T-helper 1 cell treated with Interleukin-12 subunit alpha and Interleukin-12 subunit beta and Interleukin-4 antibody, amounts not matched to agents 30 ng/mL and 1 ng/mL, for 36 hours (primary cell): ENCODE measurements around the gene INSR. TPM values are rescaled to one million over a fixed set of nuclear protein-coding genes. Genes with fewer than 3 reads are reported as not detected.
"Not testable (repeated sequence)": the region's sequence is repeated elsewhere in the genome, so short reads cannot be mapped to it uniquely, and the experiment has no call there.

Experiments used
- intact Hi-C: fragments of 100-400 bp; cut with micrococcal nuclease; formaldehyde crosslinking; loops from one replicate; pipeline ENCODE4 v1.15.1; 2024
- total RNA-seq: library from RNA; stranded (reverse); gene quantifications from 2 replicates; pipeline ENCODE4 v1.2.3, GENCODE V29; 2022

INSR gene
- 0.51 and 0.81 TPM in 2 replicates for total RNA-seq

- intact Hi-C loops = loop anchor here (1.0 kb wide), 1 partner anchor 97 kb away; no protein-coding TSS in a partner anchor
Measured at GRCh38 chr19:7293762-7294557, at the start of gene INSR. Gene INSR (minus strand): TSS chr19:7294414. CDS start chr19:7293891, 523 bp downstream.

GRCh38 chr19:7342143-7342542 lies 47.9 kb upstream of the INSR start:
- intact Hi-C loops = no loop called here

- intact Hi-C loops = loop anchor here (1.0 kb wide), 3 partner anchors 143 to 239 kb away; no protein-coding TSS in a partner anchor
Measured at GRCh38 chr19:7340959-7341837, 47.0 kb upstream of the INSR start.

GRCh38 chr19:7337380-7338194 lies 43.4 kb upstream of the INSR start:
- intact Hi-C loops = no loop called here

GRCh38 chr19:7336321-7336973 lies 42.2 kb upstream of the INSR start:
- intact Hi-C loops = no loop called here

GRCh38 chr19:7333198-7334118 lies 39.2 kb upstream of the INSR start:
- intact Hi-C loops = no loop called here

GRCh38 chr19:7331446-7331845 lies 37.2 kb upstream of the INSR start:
- intact Hi-C loops = no loop called here

GRCh38 chr19:7328647-7329046 lies 34.4 kb upstream of the INSR start:
- intact Hi-C loops = loop anchor here (2.0 kb wide), 1 partner anchor 52 kb away; no protein-coding TSS in a partner anchor

- intact Hi-C loops = loop anchor here (2.0 kb wide), 1 partner anchor 53 kb away; no protein-coding TSS in a partner anchor
Measured at GRCh38 chr19:7327802-7328201, 33.6 kb upstream of the INSR start.

- intact Hi-C loops = loop anchor here (1.0 kb wide), 2 partner anchors 177 to 224 kb away; no protein-coding TSS in a partner anchor
Measured at GRCh38 chr19:7326105-7326877, 32.1 kb upstream of the INSR start.

- intact Hi-C loops = no loop called here
Measured at GRCh38 chr19:7318176-7318575, 24.0 kb upstream of the INSR start.

- intact Hi-C loops = no loop called here
Measured at GRCh38 chr19:7312816-7313215, 18.6 kb upstream of the INSR start.

- intact Hi-C loops = no loop called here
Measured at GRCh38 chr19:7311911-7312310, 17.7 kb upstream of the INSR start.

- intact Hi-C loops = not testable (repeated sequence)
Measured at GRCh38 chr19:7308327-7308726, 14.1 kb upstream of the INSR start.

GRCh38 chr19:7307590-7308218 lies 13.5 kb upstream of the INSR start:
- intact Hi-C loops = no loop called here

GRCh38 chr19:7304200-7304599 lies 10.0 kb upstream of the INSR start:
- intact Hi-C loops = no loop called here

GRCh38 chr19:7303470-7303869 lies 9.3 kb upstream of the INSR start:
- intact Hi-C loops = no loop called here

- intact Hi-C loops = no loop called here
Measured at GRCh38 chr19:7301525-7301924, 7.3 kb upstream of the INSR start.
